Measurements from ENCODE around the gene VTCN1. TPM values are rescaled to one million over a fixed set of nuclear protein-coding genes. Genes with fewer than 3 reads are reported as not detected.

Gene VTCN1
- total RNA-seq, 1 experiment from 2014 or later, result 0.17 TPM

DNA sequence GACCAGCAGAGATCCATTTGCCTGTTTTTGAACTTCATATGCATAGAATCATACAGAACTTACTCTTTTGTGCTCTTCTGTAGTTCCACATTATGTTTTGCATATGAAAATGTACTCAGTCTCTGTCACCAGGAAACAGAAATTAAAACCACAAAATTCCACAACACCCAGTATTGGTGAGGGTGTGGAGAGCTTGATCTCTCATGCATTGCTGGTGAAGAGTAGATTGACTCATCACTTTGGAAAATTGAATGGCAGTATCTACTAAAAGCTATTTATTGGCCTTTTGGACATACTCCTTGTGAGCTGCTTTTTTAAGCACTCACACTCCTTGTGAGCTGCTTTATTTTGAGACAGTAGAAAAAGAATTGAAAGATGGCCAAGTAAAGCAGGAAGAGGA, 43.3 kb downstream of the VTCN1 start:
- TF ChIP-seq ELF1 (IDR thresholded peaks at IDR 0.05; ENCODE audit: borderline replicate concordance, low read depth) (no peak), EZH2 (IDR thresholded peaks at IDR 0.05) (no peak), ZFX (IDR thresholded peaks at IDR 0.05) (no peak), POLR2A (IDR thresholded peaks at IDR 0.05; ENCODE audit: borderline replicate concordance, extremely low read depth, insufficient read depth, insufficient read length) (no peak), POLR2AphosphoS5 (IDR thresholded peaks at IDR 0.05; ENCODE audit: low read depth, low read length) (no peak), EZH2phosphoT487 (IDR thresholded peaks at IDR 0.05; ENCODE audit: borderline replicate concordance) (no peak), CBX3 (IDR thresholded peaks at IDR 0.05; ENCODE audit: low read depth) (no peak), JUND (IDR thresholded peaks at IDR 0.05) (no peak), SP1 (IDR thresholded peaks at IDR 0.05; ENCODE audit: low read depth) (no peak), TCF7L2 (IDR thresholded peaks at IDR 0.05; ENCODE audit: borderline replicate concordance, extremely low read depth, insufficient read depth, insufficient read length) (no peak), RAD21 (IDR thresholded peaks at IDR 0.05; ENCODE audit: low read depth) (no peak)
- TF ChIP-seq, protein P1, sequence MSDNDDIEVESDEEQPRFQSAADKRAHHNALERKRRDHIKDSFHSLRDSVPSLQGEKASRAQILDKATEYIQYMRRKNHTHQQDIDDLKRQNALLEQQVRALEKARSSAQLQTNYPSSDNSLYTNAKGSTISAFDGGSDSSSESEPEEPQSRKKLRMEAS (IDR thresholded peaks at IDR 0.05), result no peak
- TF ChIP-seq, protein P2, sequence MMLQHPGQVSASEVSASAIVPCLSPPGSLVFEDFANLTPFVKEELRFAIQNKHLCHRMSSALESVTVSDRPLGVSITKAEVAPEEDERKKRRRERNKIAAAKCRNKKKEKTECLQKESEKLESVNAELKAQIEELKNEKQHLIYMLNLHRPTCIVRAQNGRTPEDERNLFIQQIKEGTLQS (IDR thresholded peaks at IDR 0.05), result no peak
- TF ChIP-seq, protein P3, sequence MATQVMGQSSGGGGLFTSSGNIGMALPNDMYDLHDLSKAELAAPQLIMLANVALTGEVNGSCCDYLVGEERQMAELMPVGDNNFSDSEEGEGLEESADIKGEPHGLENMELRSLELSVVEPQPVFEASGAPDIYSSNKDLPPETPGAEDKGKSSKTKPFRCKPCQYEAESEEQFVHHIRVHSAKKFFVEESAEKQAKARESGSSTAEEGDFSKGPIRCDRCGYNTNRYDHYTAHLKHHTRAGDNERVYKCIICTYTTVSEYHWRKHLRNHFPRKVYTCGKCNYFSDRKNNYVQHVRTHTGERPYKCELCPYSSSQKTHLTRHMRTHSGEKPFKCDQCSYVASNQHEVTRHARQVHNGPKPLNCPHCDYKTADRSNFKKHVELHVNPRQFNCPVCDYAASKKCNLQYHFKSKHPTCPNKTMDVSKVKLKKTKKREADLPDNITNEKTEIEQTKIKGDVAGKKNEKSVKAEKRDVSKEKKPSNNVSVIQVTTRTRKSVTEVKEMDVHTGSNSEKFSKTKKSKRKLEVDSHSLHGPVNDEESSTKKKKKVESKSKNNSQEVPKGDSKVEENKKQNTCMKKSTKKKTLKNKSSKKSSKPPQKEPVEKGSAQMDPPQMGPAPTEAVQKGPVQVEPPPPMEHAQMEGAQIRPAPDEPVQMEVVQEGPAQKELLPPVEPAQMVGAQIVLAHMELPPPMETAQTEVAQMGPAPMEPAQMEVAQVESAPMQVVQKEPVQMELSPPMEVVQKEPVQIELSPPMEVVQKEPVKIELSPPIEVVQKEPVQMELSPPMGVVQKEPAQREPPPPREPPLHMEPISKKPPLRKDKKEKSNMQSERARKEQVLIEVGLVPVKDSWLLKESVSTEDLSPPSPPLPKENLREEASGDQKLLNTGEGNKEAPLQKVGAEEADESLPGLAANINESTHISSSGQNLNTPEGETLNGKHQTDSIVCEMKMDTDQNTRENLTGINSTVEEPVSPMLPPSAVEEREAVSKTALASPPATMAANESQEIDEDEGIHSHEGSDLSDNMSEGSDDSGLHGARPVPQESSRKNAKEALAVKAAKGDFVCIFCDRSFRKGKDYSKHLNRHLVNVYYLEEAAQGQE (IDR thresholded peaks at IDR 0.05; ENCODE audit: low read depth), result no peak
- TF ChIP-seq, protein P4, sequence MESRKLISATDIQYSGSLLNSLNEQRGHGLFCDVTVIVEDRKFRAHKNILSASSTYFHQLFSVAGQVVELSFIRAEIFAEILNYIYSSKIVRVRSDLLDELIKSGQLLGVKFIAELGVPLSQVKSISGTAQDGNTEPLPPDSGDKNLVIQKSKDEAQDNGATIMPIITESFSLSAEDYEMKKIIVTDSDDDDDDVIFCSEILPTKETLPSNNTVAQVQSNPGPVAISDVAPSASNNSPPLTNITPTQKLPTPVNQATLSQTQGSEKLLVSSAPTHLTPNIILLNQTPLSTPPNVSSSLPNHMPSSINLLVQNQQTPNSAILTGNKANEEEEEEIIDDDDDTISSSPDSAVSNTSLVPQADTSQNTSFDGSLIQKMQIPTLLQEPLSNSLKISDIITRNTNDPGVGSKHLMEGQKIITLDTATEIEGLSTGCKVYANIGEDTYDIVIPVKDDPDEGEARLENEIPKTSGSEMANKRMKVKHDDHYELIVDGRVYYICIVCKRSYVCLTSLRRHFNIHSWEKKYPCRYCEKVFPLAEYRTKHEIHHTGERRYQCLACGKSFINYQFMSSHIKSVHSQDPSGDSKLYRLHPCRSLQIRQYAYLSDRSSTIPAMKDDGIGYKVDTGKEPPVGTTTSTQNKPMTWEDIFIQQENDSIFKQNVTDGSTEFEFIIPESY (IDR thresholded peaks at IDR 0.05; ENCODE audit: extremely low read depth, insufficient replicate concordance, low read length), result no peak
- intact Hi-C loops (cut with micrococcal nuclease), result no loop called here
- Histone ChIP-seq H4K20me1 (ENCODE audit: insufficient read depth) (no peaks in the 10 kb centered on the region), H3K36me3 (ENCODE audit: control insufficient read depth in 1 of 2, insufficient read depth in 2 of 2, low read length in 2 of 2) (no peaks in the 10 kb centered on the region), H2AFZ (ENCODE audit: low read depth, low read length, poor library complexity, severe bottlenecking) (no peak overlapping the region), H3K9me2 (ENCODE audit: insufficient read depth) (no peaks in the 10 kb centered on the region), H3K9ac (ENCODE audit: low read length) (no peak overlapping the region), H3K4me1 (ENCODE audit: control insufficient read depth in 1 of 2, insufficient read depth in 2 of 2, low read length in 2 of 2) (no peaks in the 10 kb centered on the region), H3K27me3 (ENCODE audit: insufficient read depth, low read length) (no peaks in the 10 kb centered on the region), H3K4me3 (replicated peaks in 1 of 2; ENCODE audit: low read depth in 1 of 2, low read length in 2 of 2) (no peak overlapping the region), H3K4me2 (ENCODE audit: low read length) (no peak overlapping the region), H3K79me2 (ENCODE audit: insufficient read depth, low read length) (no peaks in the 10 kb centered on the region), H3K27ac (ENCODE audit: low read depth, low read length) (no peak overlapping the region), H3K9me3 (ENCODE audit: control insufficient read depth in 1 of 2, insufficient read depth in 1 of 2, low read depth in 1 of 2, low read length in 2 of 2) (no peaks in the 10 kb centered on the region)
- POLR2A ChIA-PET, result no interaction called here
- RAD21 ChIA-PET (ENCODE audit: low non-redundant PET in 1 of 2, low total read pairs in 2 of 2, uncharacterized antibody in 2 of 2, unreplicated experiment in 2 of 2), result no interaction called here
- no peak for DNase-seq (ENCODE audit: low read depth, low spot score)
- BruUV-seq (replicated peaks), result no TSS peak
- CTCF ChIA-PET, result no interaction called here
- ATAC-seq, result no peak
